ENCODE measurements around the gene SUPV3L1.

SUPV3L1 gene

DNA sequence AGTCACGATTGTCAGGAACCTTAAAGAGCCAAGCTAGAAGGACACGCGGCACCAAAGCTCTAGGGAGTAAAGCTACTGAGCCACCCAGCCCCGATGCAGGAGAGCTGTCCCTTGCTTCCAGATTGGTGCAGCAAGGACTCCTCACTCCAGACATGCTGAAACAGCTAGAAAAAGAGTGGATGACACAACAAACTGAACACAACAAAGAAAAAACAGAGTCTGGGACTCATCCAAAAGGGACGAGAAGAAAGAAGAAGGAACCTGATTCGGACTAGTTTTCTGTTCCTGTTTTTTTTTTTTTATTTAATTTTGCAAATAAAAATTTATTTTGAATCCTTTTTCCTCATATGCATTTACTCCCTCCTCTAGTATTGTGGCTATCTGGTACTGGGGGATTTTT lies 28.7 kb downstream of the SUPV3L1 start:
- no peak for DNase-seq

DNA sequence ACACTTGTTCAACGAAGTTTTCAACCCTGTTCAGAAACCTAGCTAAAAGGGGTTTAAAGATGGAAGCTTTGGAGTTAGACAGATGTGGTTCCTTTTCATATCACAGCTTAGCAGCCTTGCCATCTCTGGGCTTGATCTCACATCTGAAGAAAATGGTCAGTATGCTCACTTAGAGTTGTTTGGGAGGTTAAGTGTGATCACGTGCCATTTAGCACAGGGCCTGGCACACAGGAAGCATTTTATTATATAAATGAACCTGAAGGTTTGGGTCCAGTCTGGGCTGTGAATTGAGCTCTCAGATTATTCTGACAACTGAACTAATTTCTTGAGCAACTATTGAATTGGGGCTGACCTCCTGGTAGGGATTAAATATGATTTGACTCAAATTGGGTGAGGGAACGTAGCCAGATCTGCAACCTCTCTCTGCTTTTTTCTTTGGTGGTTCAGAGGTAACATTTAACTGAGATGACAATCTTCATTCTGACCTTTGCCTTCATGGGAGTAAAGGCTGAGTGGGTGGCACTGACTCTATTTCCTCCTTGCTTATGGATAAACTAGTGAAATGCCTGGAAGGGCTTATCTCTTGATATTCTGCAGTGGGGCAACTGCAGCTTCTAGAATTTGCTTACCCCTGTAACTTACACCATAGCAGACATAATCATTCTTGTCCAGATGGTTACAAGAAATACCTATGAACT lies 29.9 kb downstream of the SUPV3L1 start:
- no peak for DNase-seq

- no peak for DNase-seq
These were observed 31.1 kb downstream of the SUPV3L1 start for GRCh38 chr10:69211104-69211503.

DNA sequence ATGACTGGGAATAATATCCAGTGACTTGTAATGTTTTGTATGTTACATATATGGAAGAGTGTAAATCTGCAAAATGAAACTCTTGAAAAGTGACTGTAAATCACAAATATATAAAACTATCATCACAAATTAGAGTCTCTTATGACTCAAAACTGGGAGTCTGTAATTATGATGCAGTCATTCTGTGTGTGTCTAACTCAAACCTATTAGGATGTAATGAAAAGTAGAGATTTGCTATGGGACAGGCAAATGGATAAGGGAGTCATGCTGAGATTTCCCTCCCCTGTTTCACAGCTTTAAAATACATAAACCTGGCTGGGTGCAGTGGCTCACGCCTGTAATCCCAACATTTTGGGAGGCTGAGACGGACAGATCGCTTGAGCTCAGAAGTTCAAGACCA lies 31.5 kb downstream of the SUPV3L1 start:
- DNase-seq = no peak

GRCh38 chr10:69213591-69214311 lies 33.7 kb downstream of the SUPV3L1 start:
- DNase-seq = no peak

GRCh38 chr10:69214666-69215131 lies 34.7 kb downstream of the SUPV3L1 start:
- DNase-seq = no peak

DNA sequence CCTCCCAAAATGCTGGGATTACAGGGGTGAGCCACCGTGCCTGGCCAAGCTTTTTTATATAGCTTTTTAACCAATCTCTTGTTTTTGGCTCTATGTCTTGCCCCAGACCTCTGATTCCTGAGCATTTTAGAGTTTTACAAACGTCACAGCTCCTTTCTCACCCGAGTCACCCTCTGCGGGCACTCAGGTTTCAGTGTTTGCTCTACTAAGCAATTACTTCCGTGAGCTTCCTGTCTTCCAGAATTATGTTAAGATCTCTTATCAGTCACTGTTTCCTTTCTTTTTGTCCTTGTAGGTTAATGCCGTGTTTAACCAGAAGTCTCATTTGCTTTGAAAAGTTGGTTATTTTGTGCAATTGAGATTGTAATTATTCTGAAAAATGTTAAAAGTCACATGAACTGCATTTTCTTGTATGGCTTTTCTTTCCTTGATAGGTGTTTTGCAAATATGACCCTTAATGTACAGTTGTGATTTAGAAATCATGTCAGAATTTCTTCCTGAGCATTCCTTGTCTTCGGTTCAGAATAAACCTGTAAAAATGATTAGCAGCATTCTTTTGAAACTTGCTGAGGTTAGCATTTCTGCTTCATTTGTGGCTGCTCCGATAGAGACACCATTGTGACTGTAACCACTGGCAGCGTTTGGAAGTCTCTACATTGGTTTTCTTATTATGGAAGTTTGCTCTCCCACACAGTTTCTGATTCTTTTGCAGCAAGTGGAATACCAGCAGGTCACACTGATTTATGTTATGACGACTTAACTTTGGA lies 35.6 kb downstream of the SUPV3L1 start:
- no peak for DNase-seq

DNA sequence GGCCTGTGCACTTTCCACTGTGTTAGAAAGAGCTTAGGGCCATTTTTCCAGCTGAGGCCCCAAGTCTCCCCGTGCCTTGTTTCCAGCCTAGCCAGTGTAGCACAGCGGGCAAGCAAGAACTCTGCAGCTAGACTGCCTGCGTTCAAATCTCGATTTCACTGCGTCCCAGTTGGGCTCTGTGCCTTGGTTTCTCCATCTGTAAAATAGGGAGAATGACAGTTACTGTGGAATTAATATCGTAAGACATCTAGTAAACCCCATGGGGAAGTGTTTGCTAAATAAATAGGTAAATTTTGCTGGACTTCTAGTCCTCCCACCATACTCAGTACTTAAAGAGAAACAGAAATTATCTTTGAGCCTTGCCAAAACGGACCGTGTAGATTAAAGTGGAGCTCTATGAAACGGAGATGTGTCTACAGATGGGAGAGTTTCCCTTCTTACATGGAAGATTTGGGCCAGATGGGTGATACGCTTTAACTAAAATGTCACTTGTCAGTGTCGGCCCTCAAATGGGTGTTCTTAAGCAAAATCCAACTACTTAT lies 36.6 kb downstream of the SUPV3L1 start:
- DNase-seq = no peak

DNA sequence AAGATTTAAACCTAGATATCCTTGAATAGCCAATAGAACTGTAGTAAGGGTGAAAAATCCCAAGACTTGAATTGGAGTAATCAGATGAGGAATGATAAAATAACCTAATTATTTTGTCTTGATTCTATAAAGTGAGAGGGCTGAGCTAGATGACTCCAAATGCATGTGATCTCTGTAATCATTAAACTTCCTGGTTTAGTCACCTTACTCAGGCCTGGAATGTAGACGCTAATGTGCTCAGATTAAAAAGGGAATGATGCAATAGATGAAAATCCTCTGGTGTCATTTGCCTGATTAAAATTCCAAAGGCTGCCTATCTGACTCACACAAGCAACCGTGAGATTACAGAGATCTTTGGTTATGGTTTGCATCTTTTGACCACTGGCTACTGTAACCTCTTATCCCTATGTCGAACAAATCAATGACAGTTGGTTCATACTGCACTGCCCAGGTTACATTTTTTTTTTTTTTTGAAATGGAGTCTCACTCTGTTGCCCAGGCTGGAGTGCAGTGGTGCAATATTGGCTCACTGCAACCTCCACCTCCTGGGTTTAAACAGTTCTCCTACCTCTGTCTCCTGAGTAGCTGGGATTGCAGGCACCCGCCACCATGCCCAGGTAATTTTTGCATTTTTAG lies 37.2 kb downstream of the SUPV3L1 start:
- DNase-seq = peak in 1 of 2 experiments; percentile 1

DNA sequence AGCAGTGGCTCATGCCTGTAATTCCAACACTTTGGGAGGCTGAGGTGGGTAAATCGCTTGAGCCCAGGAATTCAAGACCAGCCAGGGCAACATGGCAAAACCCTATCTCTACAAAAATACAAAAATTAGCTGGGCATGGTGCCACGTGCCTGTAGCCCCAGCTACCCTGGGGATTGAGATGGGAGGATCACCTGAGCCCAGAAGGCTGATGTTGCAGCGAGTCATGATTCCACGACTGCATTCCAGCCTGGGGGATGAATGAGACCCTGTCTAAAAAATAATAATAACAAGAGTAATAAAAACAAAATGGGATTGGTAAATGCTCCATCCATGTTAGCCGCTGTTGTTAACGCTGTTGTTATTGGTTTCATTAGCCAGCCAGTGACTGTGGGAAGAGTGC lies 38.8 kb downstream of the SUPV3L1 start:
- no peak for DNase-seq

- DNase-seq = no peak
These were observed 40.0 kb downstream of the SUPV3L1 start, which contains the start of gene HKDC1 for GRCh38 chr10:69220041-69220451. Gene HKDC1, plus strand, starts transcription at chr10:69220332. Its CDS starts 104 bp downstream, at chr10:69220436.

GRCh38 chr10:69220507-69220906 lies 40.5 kb downstream of the SUPV3L1 start:
- DNase-seq = no peak

DNA sequence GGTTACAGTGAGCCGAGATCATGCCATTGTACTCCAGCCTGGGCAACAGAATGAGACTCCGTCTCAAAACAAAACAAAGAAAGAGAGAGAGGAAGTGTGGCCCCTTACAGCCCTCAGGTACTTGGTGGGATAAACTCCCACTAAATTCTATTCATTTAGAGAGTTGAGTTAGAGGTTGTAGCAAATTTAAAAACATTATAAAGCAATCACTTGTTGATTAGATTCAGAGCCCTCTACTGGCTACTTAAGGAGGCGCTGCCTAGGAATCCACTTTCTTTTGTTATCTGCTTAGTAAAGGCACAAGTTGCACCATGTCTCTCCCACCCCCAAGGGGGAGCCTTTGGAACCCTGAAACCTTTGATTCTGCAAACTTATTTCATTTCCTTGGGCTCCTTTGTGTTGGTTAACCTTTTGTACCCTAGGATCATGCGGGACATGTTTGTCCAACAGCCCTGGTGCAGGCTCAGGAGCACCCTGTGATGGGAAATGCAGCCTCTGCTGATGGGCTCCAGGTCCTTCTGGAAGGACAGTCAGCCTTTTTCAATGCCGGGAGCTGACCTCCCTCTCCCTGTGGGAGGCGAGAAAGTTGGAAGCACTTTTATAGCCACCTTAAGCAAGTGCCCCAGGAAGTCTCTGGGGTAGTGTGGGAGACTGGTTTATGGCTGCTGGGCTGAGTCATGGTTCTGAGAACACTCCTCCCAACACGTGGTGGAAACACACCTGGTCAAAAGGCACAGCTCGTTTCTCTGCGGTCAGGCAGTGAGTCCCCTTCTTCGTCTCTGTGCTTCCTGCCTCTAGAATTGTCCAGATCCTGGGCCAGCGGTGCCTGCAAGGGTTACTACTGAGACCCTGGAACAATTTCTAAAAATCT lies 42.4 kb downstream of the SUPV3L1 start:
- peak in 1 of 2 experiments; percentile 3 for DNase-seq

GRCh38 chr10:69223028-69223342 lies 43.0 kb downstream of the SUPV3L1 start:
- no peak for DNase-seq

GRCh38 chr10:69224862-69225657 lies 45.0 kb downstream of the SUPV3L1 start:
- no peak for DNase-seq

DNA sequence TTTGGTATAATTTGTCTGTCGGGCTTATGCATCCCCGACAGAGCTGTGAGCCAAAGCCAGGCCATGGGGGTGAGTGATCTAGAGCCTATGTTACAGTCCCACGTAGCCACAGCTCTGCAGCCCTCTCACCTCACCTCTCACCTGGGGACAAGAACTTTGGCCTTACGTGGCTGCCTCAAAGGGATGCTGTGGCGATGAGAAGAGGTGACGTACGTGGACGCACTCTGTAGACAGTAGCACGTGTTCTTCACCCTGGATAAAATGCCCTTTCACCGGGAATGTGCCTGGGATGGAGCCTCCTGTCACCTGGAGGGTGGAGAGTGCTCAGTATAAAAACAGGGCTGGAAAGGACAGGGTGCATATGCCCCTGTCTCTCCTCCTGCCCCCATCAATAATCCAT lies 45.6 kb downstream of the SUPV3L1 start:
- no peak for DNase-seq

GRCh38 chr10:69226919-69227450 lies 47.0 kb downstream of the SUPV3L1 start:
- no peak for DNase-seq

DNA sequence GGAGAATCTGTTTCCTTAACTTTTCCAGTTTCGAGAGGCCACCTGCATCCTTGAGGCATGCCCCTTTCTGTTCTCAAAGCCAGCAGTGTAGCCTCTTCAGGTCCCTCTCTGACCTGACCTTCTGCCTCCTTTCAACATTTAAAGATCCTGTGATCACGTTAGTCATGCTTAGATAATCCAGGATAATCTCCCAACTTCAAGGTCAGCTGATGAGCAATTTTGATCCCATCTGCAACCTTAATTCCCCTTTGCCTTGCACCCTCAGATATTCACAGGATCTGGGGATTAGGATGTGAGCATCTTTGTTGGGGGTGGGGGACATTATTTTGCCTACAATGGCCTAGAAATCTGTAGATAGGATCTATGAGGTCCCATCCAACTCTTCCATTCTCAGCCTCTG lies 48.1 kb downstream of the SUPV3L1 start:
- DNase-seq = no peak

DNA sequence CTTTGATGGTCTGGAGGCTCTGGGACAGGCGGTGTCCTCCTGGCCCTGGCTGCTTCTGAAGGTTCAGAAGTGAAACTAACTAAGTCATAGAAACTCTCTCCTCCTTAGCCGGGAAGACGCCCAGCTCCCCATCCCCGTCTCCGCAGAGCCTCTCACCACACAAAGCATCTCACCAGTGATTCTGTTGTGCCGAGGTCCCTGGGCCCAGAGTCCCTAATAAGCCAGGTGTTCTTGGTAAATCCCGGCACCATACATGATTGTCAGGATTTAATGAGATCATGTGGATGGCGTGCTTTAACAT lies 49.5 kb downstream of the SUPV3L1 start:
- no peak for DNase-seq

- no peak for DNase-seq
These were observed 50.1 kb downstream of the SUPV3L1 start for GRCh38 chr10:69230128-69230527.

GRCh38 chr10:69232252-69232651 lies 52.2 kb downstream of the SUPV3L1 start:
- DNase-seq = no peak
